HG02885 (cell line): ENCODE results near the gene PPP1R15B.
A peak's percentile ranks its signal among the peaks of the same experiment; 100 is the strongest.
"Not testable (repeated sequence)": the region's sequence is repeated elsewhere in the genome, so short reads cannot be mapped to it uniquely, and the experiment has no call there.

Experiments
- ATAC-seq: cut with Tn5 transposase; IDR thresholded peaks from one replicate; pipeline ENCODE4 v1.9.1; 2021; ENCODE audit warnings: mild to moderate bottlenecking; ENCODE audit not compliant: unreplicated experiment, poor library complexity

PPP1R15B gene

DNA sequence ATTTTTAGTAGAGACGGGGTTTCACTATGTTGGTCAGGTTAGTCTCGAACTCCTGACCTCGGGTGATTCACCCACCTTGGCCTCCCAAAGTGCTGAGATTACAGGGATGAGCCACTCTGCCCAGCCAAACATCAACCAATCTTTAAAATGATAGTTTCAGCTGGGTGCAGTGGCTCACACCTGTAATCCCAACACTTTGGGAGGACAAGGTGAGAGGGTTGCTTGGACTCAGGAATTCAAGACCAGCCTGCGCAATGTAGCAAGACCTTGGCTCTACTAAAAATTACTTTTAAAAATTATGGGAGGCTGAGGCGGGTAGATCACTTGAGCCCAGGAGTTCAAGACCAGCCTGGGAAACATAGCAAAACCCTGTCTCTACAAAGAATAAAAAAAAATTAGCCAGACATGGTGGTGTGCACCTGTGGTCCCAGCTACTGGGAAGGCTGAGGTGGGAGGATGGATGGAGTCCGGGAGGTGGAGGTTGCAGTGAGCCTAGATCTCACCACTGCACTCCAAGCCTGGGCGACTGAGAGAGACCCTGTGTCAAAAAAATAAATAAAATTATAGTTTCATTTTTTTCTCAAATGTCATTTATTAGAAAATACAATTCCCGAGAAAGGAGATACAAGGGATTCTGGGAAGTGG is 10.6 kb upstream of the PPP1R15B start:
- not testable (repeated sequence) for ATAC-seq

DNA sequence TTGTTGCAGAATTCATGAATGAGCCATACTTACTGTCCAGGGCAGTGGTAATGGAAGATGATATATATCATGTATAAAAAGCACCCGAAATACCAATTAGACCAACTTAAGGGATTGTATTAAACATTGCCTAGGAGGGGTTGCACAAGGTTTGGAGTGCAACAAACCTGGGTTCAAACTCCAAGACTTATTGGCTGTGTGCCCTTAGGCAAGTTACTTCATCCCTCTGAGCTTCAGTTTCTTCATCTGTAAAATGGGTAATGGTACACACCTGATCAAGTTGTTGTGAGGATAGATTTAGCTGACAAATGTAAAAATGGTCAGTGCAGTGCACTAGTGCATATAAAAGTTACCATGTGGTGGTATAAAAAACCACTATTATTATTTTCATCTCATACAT is 9.8 kb upstream of the PPP1R15B start:
- no peak for ATAC-seq

DNA sequence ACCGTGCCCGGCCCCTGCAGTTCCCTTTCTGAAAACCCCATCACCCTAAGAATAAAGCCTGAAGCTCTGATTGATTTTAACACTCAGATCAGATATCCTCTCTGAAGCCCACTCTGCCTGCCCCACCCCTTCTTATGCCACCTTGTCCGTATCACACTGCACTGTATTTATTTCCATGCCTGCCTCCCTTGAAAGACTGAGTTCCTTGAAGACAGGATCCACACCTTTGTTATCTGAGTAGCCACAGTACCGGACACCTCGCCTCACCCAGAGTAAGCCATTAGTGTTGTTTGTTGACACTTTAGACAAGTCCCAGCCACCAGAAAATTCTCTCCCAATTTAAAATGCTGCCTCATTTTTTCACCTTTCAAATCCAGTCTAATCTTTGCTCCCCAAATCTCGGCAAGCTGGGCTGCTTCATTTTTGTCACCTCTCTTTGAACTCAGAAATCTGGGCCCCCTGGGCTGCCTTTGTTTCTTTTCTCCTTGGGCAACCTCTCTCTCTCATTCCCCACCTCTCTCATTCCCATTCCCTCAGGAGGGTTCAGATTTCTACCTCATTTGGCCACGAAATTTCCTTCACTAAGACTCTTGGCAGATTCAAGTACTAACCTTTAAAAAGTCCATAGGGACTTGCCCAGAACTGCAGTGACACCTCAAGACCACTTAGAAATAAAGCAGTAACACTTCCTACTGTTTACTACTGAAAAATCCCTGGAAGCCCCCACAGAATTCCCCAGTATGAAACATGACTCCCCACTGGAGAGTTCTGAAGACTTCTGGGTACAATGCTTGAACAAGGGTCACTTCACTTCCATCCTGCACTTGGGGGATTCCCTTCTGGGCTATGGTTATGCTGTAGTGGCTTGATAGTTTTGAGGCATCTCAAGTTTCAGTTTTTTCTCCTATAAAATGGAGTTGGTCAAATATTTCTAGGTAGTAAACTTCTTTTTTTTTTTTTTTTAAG is 8.7 kb upstream of the PPP1R15B start:
- no peak for ATAC-seq

DNA sequence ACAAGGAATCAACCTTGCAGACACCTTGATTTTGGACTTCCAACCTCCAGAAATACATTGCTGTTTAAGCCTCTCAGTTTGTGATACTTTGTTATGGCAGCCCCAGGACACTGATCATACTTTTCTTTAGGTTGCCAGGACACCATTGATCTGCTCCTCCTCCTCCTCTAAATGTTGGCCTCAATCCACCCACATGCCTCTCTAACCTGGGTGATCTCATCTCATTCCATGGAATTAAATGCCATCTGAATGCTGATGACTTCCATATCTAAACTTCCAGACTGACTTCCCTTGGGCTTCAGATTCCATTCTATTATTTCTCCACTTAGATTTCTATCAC is 7.4 kb upstream of the PPP1R15B start:
- no peak for ATAC-seq

DNA sequence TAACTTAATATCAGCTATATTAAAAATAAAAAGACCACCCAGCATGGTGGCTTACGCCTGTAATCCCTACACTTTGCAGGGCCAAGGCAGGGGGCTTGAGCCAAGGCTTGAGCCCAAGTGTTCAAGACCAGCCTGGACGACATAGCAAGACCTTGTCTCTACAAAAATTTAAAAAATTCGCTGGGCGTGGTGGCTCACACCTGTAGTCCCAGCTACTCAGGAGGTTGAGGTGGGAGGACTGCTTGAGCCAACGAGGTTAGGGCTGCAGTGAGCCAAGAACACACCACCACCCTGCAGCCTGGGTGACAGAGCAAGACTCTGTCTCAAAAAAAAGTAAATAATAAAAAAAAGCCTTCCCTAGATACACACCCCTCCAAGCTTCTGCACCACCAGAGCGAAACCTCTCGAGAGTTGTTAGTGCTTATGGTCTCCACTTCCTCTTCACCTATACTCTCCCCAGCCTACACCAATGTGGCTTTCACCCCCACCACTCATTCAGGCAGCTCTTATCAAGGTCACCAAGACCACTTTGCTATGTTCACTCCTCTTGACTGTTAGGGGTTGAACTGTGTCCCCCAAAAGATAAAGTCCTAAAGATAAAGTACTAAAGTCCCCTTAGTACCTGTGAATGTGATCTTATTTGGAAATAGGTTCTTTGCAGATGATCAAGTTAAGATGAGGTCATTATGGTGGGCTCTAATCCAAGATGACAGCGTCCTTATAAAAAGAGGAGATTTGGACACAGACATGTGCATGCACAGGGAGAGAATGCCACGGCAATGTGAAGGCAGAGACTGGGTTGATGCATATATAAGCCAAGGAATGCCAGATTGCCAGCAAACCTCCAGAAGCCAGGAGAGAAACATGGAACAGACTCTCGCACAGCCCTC is 6.8 kb upstream of the PPP1R15B start:
- no peak for ATAC-seq

DNA sequence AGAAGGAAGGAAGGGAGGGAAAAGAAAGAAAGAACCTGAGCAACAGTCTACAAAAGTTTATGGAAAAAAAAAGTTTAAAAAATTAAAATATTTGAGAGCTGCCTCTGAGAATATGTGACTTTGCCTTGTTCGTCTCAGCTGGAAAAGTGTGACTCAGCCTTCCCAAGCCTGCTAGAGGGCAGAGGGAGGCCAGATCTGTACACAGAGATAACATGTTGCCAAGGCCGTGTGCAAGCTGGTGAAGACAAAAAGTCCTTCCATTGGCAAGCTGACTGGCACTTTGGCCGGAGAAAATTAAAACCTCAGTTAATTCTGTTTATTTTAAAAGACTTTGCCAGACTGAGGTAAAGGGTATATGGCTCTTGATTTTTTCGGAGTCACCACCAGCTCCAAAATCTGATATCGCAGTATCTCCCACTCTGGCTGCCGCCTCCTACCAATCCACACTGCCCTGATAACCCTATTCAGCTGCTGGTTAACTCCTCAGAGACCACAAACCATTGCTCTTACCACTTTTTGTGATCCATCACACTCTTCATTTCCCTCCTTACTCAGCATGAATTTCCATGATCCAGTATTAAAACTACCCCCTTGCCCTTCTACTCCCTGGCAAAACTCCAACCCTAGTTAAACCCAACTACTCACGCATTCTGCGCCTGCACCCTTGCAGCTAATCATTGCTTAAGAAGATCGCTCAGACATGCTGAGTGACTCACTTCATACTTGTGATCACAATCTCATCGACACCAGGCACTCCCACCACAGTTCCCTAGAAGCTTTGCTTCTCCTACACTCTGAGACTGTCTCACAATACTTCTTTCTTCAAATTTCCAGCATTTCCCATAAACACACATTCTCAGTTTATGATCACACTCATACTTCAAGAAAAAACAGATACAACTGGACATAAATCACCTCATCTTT is 5.7 kb upstream of the PPP1R15B start:
- ATAC-seq = no peak

DNA sequence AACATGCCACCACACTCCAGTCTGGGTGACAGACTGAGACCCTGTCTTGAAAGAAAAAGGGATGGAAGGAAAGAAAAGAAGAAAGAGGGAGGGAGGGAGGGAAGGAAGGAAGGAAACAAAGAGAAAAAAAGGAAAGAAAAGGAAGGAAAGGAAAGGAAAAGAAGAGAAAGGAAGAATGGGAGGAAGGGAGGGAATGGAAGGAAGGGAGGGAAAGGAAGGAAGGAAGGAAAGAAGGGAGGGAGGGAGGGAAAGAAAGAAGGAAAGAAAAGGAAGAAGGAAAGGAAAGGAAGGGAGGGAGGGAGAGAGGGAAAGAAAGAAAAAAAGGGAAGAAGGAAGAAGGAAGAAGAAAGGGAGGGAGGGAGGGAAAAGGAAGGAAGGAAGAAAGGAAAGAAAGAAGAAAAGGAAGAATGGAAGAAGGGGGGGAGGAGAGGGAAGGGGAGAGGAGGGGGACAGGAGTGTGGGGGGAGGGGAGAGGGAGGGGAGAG is 5.0 kb upstream of the PPP1R15B start:
- ATAC-seq = no peak

DNA sequence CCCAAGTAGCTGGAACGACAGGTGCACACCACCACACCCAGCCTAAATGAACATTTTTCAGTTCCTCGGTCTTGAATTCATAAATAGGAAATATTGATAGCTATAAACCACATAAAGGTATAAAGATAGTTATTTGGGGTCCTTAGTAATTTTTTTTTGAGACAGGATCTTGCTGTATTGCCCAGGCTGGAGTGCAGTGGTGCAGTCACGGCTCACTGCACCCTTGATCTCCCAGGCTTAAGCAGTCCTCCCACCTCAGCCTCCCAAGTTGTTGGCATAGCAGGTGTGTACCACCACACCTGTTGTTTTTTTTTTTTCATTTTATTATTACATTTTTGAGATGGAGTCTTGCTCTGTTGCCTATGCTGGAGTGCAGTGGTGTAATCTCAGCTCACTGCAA is 3.7 kb upstream of the PPP1R15B start:
- ATAC-seq = no peak

DNA sequence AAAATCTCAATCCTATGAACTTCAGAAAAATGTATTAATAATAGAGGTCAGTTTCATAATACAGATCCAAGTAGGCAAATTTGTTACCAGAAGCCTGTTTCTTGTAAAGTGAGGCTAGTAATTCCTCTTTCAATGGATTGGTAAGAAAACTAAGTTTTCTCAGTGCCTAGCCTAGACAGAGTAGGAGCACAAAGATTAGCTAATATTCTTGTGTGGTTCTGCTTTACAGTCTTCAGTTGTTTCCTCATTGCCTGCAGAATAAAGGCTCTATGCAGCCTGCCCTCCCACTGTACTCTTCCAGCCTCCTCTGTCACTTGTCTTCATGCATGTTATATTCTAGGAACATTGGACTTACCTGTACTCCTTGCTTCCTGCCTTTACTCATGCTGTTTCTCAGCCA is 2.4 kb upstream of the PPP1R15B start:
- no peak for ATAC-seq

DNA sequence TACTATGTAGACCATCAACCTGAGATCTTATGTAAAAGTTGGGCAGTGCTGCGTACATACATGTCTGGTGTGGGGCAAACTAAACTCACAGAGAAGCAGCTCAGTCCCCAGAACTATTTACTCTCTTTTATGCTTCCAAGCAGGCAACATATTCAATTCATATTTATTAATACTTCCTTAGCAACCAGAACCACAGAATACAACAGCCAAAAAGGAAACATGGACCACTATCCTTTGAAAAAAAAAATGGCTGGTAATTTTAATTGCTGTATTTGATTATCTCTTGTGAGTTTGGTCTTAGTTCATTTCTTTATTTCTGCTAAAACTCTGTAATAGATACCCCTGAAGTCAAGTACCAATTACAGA is 1.5 kb upstream of the PPP1R15B start:
- no peak for ATAC-seq

DNA sequence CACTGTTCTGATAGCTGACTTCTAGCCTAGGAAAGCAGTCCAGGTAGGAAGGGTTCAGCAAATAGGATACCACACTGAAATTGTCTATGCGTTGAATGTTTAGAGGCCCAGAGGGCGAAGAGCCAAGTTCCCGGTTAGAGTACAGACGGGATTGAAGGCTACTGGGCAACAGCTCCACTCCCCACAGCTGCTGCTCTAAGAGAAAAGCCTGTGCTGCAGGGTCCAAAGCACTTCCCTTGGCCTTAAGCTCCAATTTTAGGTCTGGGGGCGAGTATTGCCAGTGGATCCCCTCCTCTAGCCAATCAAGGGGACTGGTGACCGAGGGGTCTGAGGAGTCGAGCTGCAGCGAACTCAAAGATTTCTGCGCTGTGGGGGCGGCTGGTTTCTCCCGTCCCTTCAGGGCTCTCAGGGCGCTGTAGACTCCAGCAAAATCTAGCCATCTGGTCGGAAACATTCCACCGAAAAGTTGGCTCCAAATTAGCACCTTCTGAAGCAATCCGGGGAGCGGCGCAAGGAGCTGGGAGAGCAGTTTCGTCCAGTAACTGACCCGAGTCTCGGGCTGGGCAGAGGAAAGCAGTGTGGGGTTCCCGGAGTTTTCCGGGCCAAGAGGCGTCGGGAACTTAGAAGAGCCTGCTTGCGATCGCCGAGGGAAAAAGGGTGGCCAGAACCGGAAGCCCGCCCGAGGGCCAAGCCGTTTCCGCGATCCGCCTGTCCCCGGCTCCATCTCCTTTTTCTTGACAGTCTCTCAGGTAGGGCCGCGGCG is 748 bp downstream of the PPP1R15B start:
- peak; percentile 35 for ATAC-seq

DNA sequence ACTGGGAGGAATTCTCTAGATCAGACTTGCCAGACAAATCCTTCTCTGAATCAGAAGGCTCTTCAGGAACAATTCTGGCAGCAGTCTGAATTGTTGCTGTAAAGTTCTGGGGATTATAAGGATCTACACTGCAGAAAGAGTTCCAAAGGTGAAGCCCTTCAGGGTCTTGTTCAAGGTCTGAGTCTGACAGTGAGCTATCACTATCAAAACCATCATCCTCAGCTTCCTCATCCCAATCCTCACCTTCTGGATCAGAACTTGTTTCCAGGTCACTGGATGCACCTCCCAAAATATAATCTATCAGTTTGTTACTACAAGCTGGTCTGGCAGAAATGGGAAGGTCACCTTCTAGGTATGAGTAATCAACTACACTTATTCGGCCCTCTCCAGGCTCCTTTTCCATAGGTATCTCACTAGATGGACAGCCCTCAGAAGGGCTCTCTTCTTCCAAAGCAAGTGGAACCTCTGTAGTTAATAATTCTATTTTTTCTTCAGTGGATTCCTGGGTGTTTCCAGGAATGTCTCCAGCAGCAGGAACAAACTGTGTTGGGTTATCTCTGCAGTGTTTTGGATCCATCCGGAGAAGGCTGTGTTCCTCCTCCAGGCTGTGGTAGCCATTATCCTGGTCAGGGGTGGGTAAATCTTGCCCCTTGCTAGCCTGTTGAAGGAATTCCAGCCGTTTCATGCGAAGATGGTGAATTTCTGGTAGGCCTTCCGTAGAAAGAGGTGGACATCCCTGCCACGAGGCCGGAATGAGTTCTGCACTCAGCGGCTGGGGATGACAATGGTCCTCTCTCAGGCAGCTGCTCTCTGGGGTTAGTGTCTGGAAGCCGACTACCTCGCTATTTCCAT is 1.6 kb downstream of the PPP1R15B start:
- ATAC-seq = no peak

DNA sequence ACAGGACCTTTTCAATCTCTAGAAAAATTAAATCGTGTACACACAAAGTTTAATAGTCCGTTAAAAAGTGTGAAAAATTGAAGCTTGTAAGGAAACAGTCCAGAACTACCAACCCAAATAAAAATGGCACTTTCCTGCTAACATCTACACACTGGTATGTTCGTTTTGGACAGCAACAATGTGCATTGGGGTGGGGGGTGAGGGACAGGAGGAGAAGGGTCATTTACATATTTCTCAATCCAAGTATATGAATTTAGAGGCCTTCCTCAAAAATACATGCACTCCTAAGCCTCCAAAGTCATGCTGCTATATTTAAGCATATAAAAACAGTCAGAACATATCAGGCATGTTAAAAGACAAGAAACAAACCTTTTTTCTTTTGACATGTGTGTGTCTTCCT is 2.5 kb downstream of the PPP1R15B start:
- no peak for ATAC-seq

DNA sequence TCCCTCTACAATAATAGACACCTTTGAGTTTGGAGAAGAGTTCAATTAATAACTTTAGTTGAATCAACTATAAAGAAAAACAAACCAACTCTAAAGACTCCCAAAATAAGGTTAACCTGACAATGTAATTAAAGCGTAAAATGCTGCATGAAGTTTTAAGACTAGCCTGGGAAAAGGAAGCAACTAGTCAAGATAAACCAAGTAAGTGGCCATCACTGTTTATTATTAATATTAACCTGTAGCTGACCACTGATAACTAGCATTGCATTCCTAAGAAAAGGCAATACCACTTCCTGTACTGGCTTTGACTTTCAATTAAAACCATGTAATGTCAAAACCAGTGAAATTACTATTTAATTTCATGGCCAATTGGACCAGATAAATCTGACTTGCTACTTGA is 3.0 kb downstream of the PPP1R15B start:
- ATAC-seq = no peak

DNA sequence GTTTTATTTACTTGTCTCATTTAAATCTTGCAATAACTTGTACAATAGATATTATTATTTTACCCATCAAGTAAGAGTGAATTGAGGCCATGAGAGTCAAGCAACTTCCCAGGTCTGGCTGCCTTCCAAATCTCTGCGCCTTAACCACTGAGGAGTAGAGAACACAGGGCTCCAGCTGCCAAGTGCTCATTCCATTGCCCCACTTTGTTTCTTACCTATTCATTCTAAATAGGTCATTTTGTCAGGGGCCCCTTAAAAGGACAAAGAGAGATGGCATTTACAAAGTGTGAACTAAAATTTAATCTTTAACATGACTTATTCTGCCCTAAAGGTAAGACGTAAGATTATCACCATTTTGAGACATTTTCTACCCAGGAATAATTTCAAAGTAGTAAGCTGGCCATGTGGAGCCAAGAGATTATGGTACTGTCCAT is 3.5 kb downstream of the PPP1R15B start:
- ATAC-seq = no peak

DNA sequence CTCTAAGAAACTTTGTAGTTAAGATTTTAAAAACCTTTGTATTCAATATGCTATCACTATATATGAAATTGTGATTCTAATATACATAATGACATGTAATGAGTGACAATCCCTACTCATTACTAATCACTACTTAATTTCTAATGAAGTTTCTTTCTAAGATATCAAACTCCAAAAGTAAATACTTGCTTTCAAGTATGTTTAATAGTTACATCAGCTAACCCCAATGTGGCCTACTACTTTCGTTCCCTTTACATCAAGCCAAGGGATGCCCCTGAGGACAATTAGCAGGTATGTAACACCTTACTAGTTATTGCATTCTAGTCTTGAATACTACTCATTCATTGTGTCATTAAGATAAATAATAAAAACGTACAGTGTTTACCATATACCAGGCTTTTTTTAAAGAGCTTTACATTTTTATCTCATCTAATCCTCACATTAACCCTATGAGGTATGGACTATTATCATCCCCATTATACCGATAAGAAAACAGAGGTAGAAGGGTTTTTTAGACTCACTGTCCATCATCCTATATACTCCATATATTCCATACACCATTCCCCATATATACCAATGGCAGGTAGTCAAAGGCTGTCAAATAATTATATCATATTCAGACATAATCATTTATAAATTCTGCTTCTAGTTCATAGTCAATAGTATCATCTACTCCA is 4.2 kb downstream of the PPP1R15B start:
- ATAC-seq = no peak

DNA sequence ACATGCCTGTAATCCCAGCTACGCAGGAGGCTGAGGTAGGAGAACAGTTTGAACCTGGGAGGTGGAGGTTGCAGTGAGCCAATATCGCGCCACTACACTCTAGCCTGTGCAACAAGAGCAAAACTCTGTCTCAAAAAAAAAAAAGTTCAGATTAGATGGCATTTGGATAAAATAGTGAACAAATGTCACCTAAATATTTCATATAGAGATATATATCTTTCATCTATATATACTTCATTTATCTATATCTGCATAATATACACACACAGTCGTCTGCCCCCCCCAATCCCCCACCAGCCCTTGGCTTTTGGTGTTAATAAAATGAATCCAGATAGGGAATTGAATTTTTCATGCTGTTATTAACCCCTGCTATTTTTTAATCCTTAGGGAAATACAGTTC is 5.0 kb downstream of the PPP1R15B start:
- no peak for ATAC-seq

DNA sequence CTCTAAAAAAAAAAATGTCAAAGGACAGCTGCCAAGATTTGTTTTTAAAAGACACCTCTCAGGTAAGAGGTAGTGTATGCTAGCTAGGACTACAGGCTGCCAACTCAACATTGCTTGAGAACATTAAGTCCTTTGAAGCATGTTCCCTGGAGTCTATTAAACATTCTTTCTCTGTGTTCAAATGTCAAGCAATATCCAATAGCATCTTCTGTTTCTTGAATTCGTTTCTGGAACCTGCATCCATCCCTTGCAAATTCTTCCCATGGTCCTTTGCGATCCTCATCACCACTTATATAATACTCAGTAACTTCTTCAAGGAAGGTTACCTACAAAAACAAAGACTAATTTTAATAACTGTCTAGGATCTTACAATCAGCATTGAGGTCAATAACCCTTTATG is 5.6 kb downstream of the PPP1R15B start:
- no peak for ATAC-seq
